Mesenchymal stem cell (in vitro differentiated cells and primary cell): ENCODE measurements around the gene CHST3.

ENCODE experiments used
- DNase-seq: peaks from one replicate; pipeline ENCODE4 v3.0.0-alpha.2; 2013
- H2AFZ ChIP-seq: one replicate; pipeline ENCODE4 v1.6.1; 2013; ENCODE audit warnings: low read depth, mild to moderate bottlenecking, control low read depth, inconsistent platforms, low read length, moderate library complexity
- H2AK5ac ChIP-seq: 2 replicates; pipeline ENCODE4 v1.6.1; 2013; ENCODE audit warnings: low read length, moderate library complexity, mild to moderate bottlenecking, inconsistent platforms; ENCODE audit not compliant: severe bottlenecking
- H2BK120ac ChIP-seq: one replicate; pipeline ENCODE4 v1.6.1; 2013; ENCODE audit warnings: low read depth, mild to moderate bottlenecking, inconsistent platforms, low read length, moderate library complexity
- H2BK12ac ChIP-seq, 2 experiments: one replicate each; pipeline ENCODE4 v1.6.1; 2013; ENCODE audit warnings: inconsistent platforms in 2 of 2, low read length in 2 of 2, mild to moderate bottlenecking in 2 of 2, moderate library complexity in 2 of 2, control low read depth in 1 of 2
- H2BK15ac ChIP-seq: one replicate; pipeline ENCODE4 v1.6.1; 2013; ENCODE audit warnings: mild to moderate bottlenecking, low read depth, inconsistent platforms; ENCODE audit not compliant: poor library complexity, severe bottlenecking
- H2BK5ac ChIP-seq: 2 replicates; pipeline ENCODE4 v1.6.1; 2013; ENCODE audit warnings: low read depth, mild to moderate bottlenecking, low read length, control low read depth, inconsistent platforms; ENCODE audit not compliant: poor library complexity, severe bottlenecking
- H3K14ac ChIP-seq, 2 experiments: one replicate each; pipeline ENCODE4 v1.6.1; 2013; ENCODE audit warnings: inconsistent platforms in 2 of 2, low read length in 2 of 2, control low read depth in 1 of 2, mild to moderate bottlenecking in 1 of 2, moderate library complexity in 1 of 2
- H3K18ac ChIP-seq, 2 experiments: one replicate each; pipeline ENCODE4 v1.6.1; 2013; ENCODE audit warnings: inconsistent platforms in 2 of 2, low read length in 2 of 2, control low read depth in 1 of 2, low read depth in 1 of 2, mild to moderate bottlenecking in 1 of 2
- H3K23ac ChIP-seq, 2 experiments: one replicate each; pipeline ENCODE4 v1.6.1; 2013; ENCODE audit warnings: inconsistent platforms in 2 of 2, low read length in 2 of 2, mild to moderate bottlenecking in 2 of 2, moderate library complexity in 2 of 2, control low read depth in 1 of 2
- H3K27ac ChIP-seq: 2 replicates; pipeline ENCODE4 v1.5.1; 2013; ENCODE audit warnings: mild to moderate bottlenecking, moderate library complexity, low read length, control low read depth, inconsistent platforms; ENCODE audit not compliant: poor library complexity, severe bottlenecking
- H3K27me3 ChIP-seq, 2 experiments: 2 replicates each; pipeline versions ENCODE4 v1.6.1 to v1.7.0; 2013; ENCODE audit warnings: low read length in 2 of 2, mild to moderate bottlenecking in 2 of 2, moderate library complexity in 2 of 2, control low read depth in 1 of 2, inconsistent platforms in 1 of 2; ENCODE audit not compliant: control insufficient read depth in 1 of 2, insufficient read depth in 1 of 2
- H3K36me3 ChIP-seq, 2 experiments: 2 replicates each; pipeline versions ENCODE4 v1.6.1 to v1.7.0; 2013; ENCODE audit warnings: low read length in 2 of 2, control low read depth in 1 of 2, inconsistent platforms in 1 of 2, low read depth in 1 of 2, mild to moderate bottlenecking in 1 of 2; ENCODE audit not compliant: insufficient read depth in 2 of 2, control insufficient read depth in 1 of 2
- H3K4ac ChIP-seq, 2 experiments: one replicate each; pipeline ENCODE4 v1.6.1; 2013; ENCODE audit warnings: inconsistent platforms in 2 of 2, low read length in 2 of 2, mild to moderate bottlenecking in 2 of 2, moderate library complexity in 2 of 2, control low read depth in 1 of 2, low read depth in 1 of 2
- H3K4me1 ChIP-seq: 2 replicates; pipeline ENCODE4 v1.6.1; 2013; ENCODE audit warnings: low read depth, low read length, control low read depth; ENCODE audit not compliant: control insufficient read depth, insufficient read depth
- H3K4me2 ChIP-seq: 2 replicates; pipeline ENCODE4 v1.6.1; 2013; ENCODE audit warnings: low read length, mild to moderate bottlenecking, inconsistent platforms; ENCODE audit not compliant: poor library complexity, severe bottlenecking
- H3K4me3 ChIP-seq, 2 experiments: 2 replicates each; pipeline versions ENCODE4 v1.5.1 to v1.7.0; 2013; ENCODE audit warnings: low read length in 2 of 2, mild to moderate bottlenecking in 2 of 2, control low read depth in 1 of 2, low read depth in 1 of 2; ENCODE audit not compliant: insufficient read depth in 1 of 2
- H3K79me1 ChIP-seq: replicated peaks from 2 replicates; pipeline ENCODE4 v1.6.1; 2013; ENCODE audit warnings: mild to moderate bottlenecking, control low read depth, low read length, inconsistent platforms; ENCODE audit not compliant: poor library complexity, severe bottlenecking
- H3K9ac ChIP-seq: 2 replicates; pipeline ENCODE4 v1.7.0; 2013; ENCODE audit warnings: mild to moderate bottlenecking, low read length, moderate library complexity
- H3K9me3 ChIP-seq: 2 replicates; pipeline ENCODE4 v1.7.0; 2013; ENCODE audit warnings: mild to moderate bottlenecking, low read length; ENCODE audit not compliant: control insufficient read depth
- H4K8ac ChIP-seq: one replicate; pipeline ENCODE4 v1.6.1; 2013; ENCODE audit warnings: inconsistent platforms, mild to moderate bottlenecking, low read length, moderate library complexity
- H4K91ac ChIP-seq: one replicate; pipeline ENCODE4 v1.6.1; 2013; ENCODE audit warnings: mild to moderate bottlenecking, low read length, inconsistent platforms
- WGBS: methylation state at CpG from one replicate; pipeline ENCODE4 v1.1.7; 2013; ENCODE audit warnings: mixed read lengths; 5-methylcytosine and 5-hydroxymethylcytosine counted together

The CHST3 gene

GRCh38 chr10:71982269-71983178 lies 18.3 kb downstream of the CHST3 start:
- Histone ChIP-seq H3K4me2 (no peak overlapping the region), H4K8ac (peak overlapping the region; percentile 69), H2BK120ac (no peak overlapping the region), H3K9ac (no peak overlapping the region), H3K4ac (no peak overlapping the region), H3K4me3 (no peak overlapping the region), H2AK5ac (no peak overlapping the region), H2BK15ac (no peak overlapping the region), H3K79me1 (peaks cover 36% of the 10 kb centered on the region), H3K4me1 (peaks cover 27% of the 10 kb centered on the region), H3K9me3 (no peaks in the 10 kb centered on the region), H2BK12ac (peak overlapping the region; percentile 10 to 41), H3K27me3 (no peaks in the 10 kb centered on the region), H3K27ac (no peak overlapping the region), H3K36me3 (peaks cover 2 to 5% of the 10 kb centered on the region in 2 experiments), H2BK5ac (no peak overlapping the region), H4K91ac (no peak overlapping the region), H3K23ac (no peak overlapping the region), H2AFZ (no peak overlapping the region), H3K14ac (no peak overlapping the region), H3K18ac (peak overlapping the region in 1 of 2 experiments; percentile 19)
- WGBS = 91% methylated on average over 9 of the region's 10 CpGs
- no peak for DNase-seq

DNA sequence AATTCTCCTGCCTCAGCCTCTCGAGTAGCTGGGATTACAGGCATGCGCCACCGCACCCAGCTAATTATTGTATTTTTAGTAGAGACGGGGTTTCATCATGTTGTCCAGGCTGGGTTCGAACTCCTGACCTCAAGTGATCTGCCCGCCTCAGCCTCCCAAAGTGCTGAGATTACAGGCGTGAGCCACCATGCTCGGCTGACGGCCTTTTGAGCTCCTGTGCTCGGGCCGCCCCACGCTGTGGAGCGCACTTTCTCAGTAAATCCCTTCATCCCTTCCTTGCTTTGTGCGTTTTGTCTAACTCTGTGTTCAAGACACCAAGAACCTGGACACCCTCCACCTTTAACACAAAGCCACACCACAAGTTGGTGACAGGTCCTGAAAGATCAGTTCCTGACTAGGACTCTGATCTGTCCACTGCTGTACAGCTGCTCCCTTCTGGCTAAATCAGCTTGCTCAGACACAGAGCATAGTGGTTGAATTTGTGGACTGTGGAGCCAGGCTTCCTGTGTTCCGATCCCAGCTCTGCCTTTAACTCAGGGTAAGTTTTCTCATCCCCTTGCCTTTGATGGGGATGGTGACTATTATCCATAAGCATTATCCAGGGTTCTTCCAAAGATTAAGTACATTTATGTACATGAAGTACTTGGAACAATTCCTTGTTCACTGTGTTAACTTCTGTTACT lies 20.1 kb downstream of the CHST3 start:
- Histone ChIP-seq H3K23ac (no peak overlapping the region), H4K8ac (no peak overlapping the region), H2BK5ac (no peak overlapping the region), H3K4me3 (no peak overlapping the region), H3K18ac (no peak overlapping the region), H2BK15ac (no peak overlapping the region), H3K4me2 (no peak overlapping the region), H2AK5ac (no peak overlapping the region), H3K27me3 (no peaks in the 10 kb centered on the region), H2BK120ac (no peak overlapping the region), H3K36me3 (peaks cover 0 to 2% of the 10 kb centered on the region in 2 experiments), H3K9me3 (no peaks in the 10 kb centered on the region), H3K14ac (peak overlapping the region in 1 of 2 experiments; percentile 49), H3K27ac (no peak overlapping the region), H3K9ac (peak overlapping the region; percentile 53), H2BK12ac (peak overlapping the region in 1 of 2 experiments; percentile 55), H3K79me1 (peaks cover 30% of the 10 kb centered on the region), H4K91ac (no peak overlapping the region), H3K4ac (peak overlapping the region in 1 of 2 experiments; percentile 4), H2AFZ (no peak overlapping the region), H3K4me1 (peaks cover 24% of the 10 kb centered on the region)
- WGBS = 95% methylated on average over 14 of the region's 15 CpGs
- no peak for DNase-seq

DNA sequence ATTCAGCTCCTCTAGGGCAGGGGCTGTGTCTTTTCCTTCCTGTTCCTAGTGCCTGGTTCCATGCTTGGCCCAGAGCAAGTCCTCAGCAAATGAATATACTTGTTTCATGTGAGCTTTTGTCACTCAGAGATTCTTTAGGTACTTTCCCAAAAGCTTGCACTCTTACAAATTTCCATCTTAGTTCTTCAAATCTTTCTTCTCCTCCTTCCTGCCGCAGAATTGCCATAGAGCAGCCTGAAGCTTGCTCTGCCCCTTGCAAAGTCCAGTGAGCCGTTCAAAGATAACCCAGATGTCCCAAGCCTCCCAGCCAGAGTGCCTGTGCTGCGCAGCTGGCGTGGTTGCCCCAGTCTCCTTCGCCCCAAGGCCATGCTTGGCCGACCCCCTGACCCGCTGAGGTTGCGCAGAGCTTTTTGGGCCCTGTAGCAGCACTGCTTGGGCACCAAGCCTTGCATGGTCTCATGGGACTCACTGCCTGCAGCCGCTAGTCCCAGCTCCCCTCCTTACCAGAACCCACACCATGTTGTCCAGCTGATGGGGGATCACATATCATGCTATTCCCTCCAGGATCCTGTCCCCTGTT lies 20.7 kb downstream of the CHST3 start:
- Histone ChIP-seq H2BK120ac (peak overlapping the region; percentile 38), H3K4me2 (no peak overlapping the region), H3K27ac (no peak overlapping the region), H3K18ac (no peak overlapping the region), H3K23ac (peak overlapping the region in 1 of 2 experiments; percentile 53), H3K27me3 (no peaks in the 10 kb centered on the region), H3K4me3 (peak overlapping the region in 1 of 2 experiments; percentile 56), H2BK15ac (no peak overlapping the region), H3K79me1 (peaks cover 26% of the 10 kb centered on the region), H2BK12ac (peak overlapping the region; percentile 20 to 23), H2AFZ (no peak overlapping the region), H2BK5ac (no peak overlapping the region), H4K8ac (no peak overlapping the region), H3K9ac (peak overlapping the region; percentile 53), H3K14ac (no peak overlapping the region), H3K36me3 (peaks cover 0 to 2% of the 10 kb centered on the region in 2 experiments), H3K9me3 (no peaks in the 10 kb centered on the region), H3K4ac (no peak overlapping the region), H2AK5ac (no peak overlapping the region), H3K4me1 (peaks cover 20% of the 10 kb centered on the region), H4K91ac (peak overlapping the region; percentile 88)
- no peak for DNase-seq
- WGBS = 96% methylated on average over 9 of the region's 9 CpGs
